T-helper 2 cell treated with Interferon-gamma antibody and Interleukin-4, amounts not matched to agents 100 ng/mL and 5 ng/mL, for 36 hours (primary cell): ENCODE results near the gene PKHD1. TPM values are rescaled to one million over a fixed set of nuclear protein-coding genes. Genes with fewer than 3 reads are reported as not detected.

ENCODE experiments used
- intact Hi-C: fragments of 100-400 bp; cut with micrococcal nuclease; formaldehyde crosslinking; loops from one replicate; pipeline ENCODE4 v1.15.1; 2023
- total RNA-seq: library from RNA; stranded (reverse); gene quantifications from 2 replicates; pipeline ENCODE4 v1.2.3, GENCODE V29; 2022

PKHD1 gene
- total RNA-seq, 1 donor from 2014 or later = not detected

DNA sequence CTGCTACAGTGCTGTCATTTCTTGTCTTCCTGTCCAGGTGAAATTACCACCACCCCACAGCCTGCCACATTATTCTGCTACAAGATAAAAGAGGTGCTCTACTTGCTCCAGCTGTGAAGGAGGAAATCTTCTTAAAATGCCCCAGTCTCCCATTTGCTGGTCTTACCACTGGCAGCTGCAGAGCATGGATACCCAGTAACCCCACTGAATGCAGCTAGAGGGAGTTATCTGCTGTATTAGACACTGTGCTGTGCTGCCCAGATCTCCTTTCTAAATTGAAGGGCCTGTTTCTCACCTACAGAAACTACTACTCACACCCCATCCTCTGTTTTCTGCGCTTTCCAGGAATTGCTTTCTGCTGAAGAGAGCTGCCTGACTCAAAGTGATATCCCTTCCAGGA is 517.8 kb downstream of the PKHD1 start:
- intact Hi-C loops = no loop called here

GRCh38 chr6:51568771-51569170 is 518.6 kb downstream of the PKHD1 start:
- intact Hi-C loops = no loop called here

GRCh38 chr6:51565472-51565871 is 521.9 kb downstream of the PKHD1 start:
- intact Hi-C loops = no loop called here

Other genes starting within 250 kb of the PKHD1 start
- not detected in 2 replicates for gene IL17A, start 98.8 kb upstream of the PKHD1 start, total RNA-seq
- not detected in 2 replicates for gene IL17F, start 156.9 kb upstream of the PKHD1 start, total RNA-seq
- gene MCM3, start 197.1 kb upstream of the PKHD1 start, total RNA-seq = 211 and 213 TPM in 2 replicates